Stimulated activated CD8-positive, alpha-beta memory T cell treated with anti-CD3 and anti-CD28 coated beads, Interleukin-12 subunit alpha, Interleukin-12 subunit beta, amount 100 ng/mL, for 24 hours (primary cell): Measurements from ENCODE around the gene FBXO41.

Experiments used
- DNase-seq: peaks from one replicate; pipeline ENCODE4 v3.0.0-alpha.2; 2020; ENCODE audit errors: extremely low read depth

The FBXO41 gene, protein sequence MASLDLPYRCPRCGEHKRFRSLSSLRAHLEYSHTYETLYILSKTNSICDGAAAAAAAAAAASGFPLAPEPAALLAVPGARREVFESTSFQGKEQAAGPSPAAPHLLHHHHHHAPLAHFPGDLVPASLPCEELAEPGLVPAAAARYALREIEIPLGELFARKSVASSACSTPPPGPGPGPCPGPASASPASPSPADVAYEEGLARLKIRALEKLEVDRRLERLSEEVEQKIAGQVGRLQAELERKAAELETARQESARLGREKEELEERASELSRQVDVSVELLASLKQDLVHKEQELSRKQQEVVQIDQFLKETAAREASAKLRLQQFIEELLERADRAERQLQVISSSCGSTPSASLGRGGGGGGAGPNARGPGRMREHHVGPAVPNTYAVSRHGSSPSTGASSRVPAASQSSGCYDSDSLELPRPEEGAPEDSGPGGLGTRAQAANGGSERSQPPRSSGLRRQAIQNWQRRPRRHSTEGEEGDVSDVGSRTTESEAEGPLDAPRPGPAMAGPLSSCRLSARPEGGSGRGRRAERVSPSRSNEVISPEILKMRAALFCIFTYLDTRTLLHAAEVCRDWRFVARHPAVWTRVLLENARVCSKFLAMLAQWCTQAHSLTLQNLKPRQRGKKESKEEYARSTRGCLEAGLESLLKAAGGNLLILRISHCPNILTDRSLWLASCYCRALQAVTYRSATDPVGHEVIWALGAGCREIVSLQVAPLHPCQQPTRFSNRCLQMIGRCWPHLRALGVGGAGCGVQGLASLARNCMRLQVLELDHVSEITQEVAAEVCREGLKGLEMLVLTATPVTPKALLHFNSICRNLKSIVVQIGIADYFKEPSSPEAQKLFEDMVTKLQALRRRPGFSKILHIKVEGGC

GRCh38 chr2:73284296-73285158 lies at the start of gene FBXO41:
Gene FBXO41 (minus strand): TSS chr2:73284478. CDS start chr2:73269630, 14,848 bp downstream.
- DNase-seq = peak; percentile 59

DNA sequence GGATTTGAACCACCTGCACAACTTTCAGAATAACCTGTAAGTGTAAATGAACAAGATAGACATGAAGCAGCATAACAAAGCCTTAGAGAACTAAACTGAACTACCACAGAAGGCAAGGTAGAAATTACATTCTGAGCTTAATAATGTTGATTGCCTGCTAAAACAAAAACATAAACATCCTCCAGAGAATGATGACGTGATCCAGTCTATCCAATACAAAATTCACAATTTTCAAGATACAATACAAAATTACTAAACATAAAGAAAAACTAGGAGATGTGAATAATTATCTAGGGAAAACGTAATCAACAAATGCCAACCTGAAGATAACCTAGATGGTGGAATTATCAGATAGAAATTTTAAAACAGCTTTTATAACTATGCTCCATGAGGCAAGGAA lies 49.8 kb upstream of the FBXO41 start:
- no peak for DNase-seq

DNA sequence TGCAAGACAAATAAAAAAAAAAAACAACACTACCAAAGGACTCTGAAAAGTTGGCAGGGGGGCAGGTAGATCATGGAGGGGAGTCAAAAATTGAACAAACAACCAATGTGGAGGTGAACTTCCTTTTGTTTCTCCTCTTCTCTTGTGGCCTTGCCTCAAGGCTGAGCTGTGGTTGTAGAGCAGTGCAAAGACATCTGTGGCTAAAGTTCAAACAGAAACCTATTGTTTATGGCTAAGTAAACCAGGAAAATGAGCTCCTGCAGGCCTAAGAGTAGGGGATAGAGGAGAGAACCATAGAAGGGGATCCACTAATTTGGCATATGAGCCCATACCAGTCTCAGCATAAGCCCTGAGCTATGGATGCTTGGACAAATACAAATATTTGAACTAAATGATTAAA lies 49.3 kb upstream of the FBXO41 start:
- DNase-seq = no peak

- no peak for DNase-seq
These were observed 39.9 kb upstream of the FBXO41 start for GRCh38 chr2:73324126-73324725.

GRCh38 chr2:73323551-73323950 lies 39.3 kb upstream of the FBXO41 start:
- DNase-seq = no peak

DNA sequence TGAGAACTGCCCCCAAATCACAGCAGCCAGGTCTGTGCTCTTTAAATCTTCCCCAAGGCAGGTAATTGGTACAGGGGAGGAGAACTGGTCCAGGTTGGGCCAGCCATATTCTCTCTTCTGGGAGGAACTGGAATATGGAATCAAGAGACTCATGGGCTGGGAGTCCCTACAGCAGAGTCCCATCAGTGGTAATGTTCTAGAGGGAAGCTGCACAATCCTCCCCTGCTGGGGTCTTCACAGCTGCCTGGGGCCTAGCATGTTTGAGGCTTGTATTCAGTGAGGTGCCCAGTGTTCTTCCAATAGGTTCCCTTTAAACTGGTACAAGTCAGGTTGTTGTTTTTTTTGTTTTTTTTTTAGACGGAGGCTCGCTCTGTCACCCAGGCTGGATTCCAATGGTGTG lies 30.2 kb upstream of the FBXO41 start:
- no peak for DNase-seq

DNA sequence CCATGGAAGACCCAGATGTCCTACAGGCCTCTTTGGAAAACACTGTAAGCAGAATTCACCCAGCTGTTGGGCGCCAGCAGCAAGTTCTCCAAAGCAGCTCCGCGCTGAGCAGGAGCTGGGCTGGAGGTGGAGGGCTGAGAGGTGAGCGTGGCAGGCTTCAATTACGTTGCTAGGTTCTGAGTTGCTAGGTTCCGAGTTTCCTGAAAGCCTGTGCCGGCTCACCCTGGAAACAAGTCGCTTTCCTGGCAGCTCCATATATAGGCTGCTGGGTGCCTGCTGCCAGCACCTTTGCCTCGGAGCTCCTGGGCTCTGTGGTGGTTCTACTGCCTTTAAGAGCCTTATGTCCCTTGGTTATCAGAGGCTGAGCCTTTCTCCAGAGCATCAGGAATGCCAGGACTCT lies 23.4 kb upstream of the FBXO41 start:
- DNase-seq = no peak

- DNase-seq = no peak
These were observed 17.4 kb upstream of the FBXO41 start for GRCh38 chr2:73301636-73302035.

DNA sequence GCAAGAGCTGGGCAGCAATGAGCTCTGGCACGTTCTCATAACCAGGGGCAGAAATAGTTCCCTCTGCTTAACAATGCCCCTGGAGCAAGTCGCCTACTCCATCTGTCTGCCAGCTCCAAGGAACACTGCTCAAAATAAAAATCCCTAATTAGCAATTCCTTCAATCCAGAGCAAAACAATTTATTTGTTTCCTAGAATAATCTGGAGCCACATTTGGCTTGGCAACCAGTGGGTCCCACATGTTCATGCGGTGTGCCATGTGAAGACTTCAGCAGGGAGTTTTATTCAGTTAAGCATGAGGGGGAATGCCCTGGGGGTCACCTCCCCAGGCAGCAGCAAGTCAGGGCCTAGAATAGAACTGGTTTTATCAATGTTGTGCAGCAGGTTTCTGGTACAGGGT lies 16.6 kb upstream of the FBXO41 start:
- no peak for DNase-seq

DNA sequence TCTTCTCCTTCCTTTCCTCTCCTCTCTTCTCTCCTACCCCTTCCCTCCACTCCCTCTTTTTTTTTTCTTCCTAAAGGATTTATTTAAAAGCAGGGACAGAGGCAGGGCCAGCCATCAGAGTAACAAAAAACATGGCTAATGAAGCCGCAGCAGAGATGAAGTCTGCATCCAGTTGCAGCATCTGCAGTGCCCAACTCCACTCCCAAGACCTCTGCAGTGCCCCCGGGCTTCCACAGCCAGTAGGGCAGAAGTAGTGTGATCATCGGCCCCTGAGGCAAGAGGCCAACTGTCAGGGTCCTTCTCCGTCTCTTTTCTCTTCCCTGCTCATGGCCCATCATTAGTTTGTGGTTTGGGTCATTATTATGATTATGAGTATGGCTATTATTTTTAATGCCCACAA lies 13.3 kb upstream of the FBXO41 start:
- no peak for DNase-seq

- DNase-seq = no peak
These were observed 12.9 kb upstream of the FBXO41 start for GRCh38 chr2:73297151-73297559.

- no peak for DNase-seq
These were observed 11.6 kb upstream of the FBXO41 start for GRCh38 chr2:73295751-73296400.

DNA sequence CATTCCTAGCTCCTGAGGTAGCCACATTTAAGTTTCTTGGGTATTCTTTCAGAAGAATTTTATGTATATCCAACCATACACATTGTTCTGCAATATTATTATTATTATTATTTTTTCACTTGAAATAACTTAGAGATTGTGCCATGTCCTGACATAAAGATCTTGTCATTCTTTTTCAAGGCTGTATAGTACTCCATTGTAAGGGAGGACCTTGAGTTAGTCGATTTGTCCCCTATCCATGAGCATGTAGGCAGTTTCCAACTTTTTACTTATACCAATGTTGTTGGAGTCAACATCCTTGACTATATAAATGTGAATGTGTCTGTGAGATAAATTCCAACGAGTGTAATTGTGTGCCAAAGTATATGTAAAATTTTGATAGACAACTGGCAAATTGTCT lies 10.0 kb upstream of the FBXO41 start:
- no peak for DNase-seq

GRCh38 chr2:73293534-73294171 lies 9.4 kb upstream of the FBXO41 start, which contains the start of gene EGR4:
Gene EGR4 (minus strand): TSS chr2:73293548. CDS start chr2:73293317, 231 bp downstream.
- DNase-seq = peak; percentile 80

- DNase-seq = no peak
These were observed 8.7 kb upstream of the FBXO41 start for GRCh38 chr2:73292906-73293533.

- no peak for DNase-seq
These were observed 8.1 kb upstream of the FBXO41 start for GRCh38 chr2:73292316-73292905.

DNA sequence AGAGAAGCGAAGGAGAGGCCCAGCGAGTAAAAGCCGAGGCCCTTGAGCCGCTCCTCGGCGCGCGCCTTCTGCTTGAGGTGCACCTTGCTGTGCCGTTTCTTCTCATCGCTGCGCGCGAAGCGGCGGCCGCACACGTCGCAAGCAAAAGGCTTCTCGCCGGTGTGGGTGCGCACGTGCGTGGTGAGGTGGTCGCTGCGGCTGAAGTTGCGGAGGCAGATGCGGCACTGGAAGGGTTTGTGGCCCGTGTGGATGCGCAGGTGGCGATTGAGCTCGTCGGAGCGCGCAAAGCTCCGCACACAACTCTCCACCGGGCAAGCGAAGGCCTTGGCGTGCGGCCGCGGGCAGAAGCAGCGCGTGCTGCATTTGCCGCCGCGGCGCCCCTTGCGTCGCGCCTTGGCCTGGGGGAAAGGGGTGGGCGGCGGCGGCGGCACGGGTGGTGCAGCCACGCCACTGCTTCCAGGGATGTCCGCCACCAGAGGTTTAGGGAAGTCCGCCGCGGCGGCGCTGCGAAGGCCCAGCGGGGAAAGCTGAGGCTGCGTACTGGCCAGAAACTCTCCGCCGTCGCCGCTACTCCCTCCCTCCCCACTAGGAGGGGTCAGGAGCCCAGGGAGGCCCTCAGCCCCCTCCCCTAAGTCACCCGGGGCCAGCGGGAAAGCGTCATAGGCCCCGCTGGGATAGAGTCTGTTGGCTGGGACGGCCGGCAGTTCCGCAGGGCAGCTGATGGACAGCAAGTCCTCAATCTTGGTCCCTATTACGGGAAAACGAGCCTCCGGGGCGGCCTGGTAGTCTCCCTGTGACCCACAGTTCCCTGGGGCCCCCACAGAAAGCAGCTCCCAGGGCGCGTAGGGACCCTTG lies 7.4 kb upstream of the FBXO41 start:
- DNase-seq = no peak

DNA sequence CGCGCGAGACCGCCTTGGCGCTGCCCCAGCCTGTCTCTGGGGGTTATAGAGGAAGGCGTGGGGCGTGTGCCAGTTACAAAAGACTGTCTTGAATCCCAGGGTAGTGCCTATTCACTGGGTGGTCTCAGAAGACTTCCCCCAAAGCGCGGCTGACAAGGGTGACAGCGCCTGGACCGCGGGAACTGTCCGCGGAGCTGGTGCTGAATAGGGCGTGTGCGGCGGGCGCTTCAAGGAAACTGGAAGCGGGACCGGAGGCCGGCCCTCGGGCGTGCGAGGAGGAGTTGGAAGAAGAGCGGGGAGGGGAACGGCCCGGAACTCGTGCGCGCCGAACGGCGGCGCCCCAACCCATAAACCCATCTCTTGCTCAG lies 6.8 kb upstream of the FBXO41 start:
- DNase-seq = no peak
